OCI-LY7 (cell line): ENCODE results near the gene TCL1A.

Experiments
- CTCF ChIP-seq: fragments of 200-600 bp; sonication (generic); conservative IDR thresholded peaks from 2 replicates; pipeline ENCODE4 v1.5.1; 2014; ENCODE audit warnings: mild to moderate bottlenecking, antibody characterized with exemption, low read length, moderate library complexity, mixed read lengths
- EZH2phosphoT487 ChIP-seq: fragments of 200-600 bp; sonication (generic); IDR thresholded peaks from 2 replicates; pipeline ENCODE4 v1.6.1; 2018; ENCODE audit warnings: low read depth, borderline replicate concordance, mild to moderate bottlenecking, mixed run types, antibody characterized with exemption, low read length, moderate library complexity, mixed read lengths

GRCh38 chr14:95667249-95667693 lies 46.7 kb downstream of the TCL1A start:
- TF ChIP-seq CTCF (no peak), EZH2phosphoT487 (no peak)
